K562 (cell line): ENCODE measurements around the gene TWIST1. TPM values are rescaled to one million over a fixed set of nuclear protein-coding genes. Genes with fewer than 3 reads are reported as not detected.

Experiments
- ATAC-seq: fragments of 200-7000 bp; cut with Tn5 transposase; 3 replicates; pipeline ENCODE4 v1.9.1; 2020; ENCODE audit warnings: moderate library complexity
- BruUV-seq: library from RNA; stranded (reverse); fragments of 400-500 nt; replicated peaks from 2 replicates; lab custom pipeline; 2021; lab: Mats Ljungman, UMichigan
- CTCF ChIA-PET: fragments of 300-600 bp; formaldehyde crosslinking; extraction: SDS; loops from one replicate; lab custom pipeline; 2021; ENCODE audit warnings: low intra/inter-chr PET ratio; lab: Yijun Ruan, JAX
- POLR2A ChIA-PET: fragments of 300-600, 350-650 bp; sonication (Branson Sonifier 250); formaldehyde crosslinking; extraction: SDS; loops from one replicate; lab custom pipeline; 2021; ENCODE audit warnings: antibody characterized with exemption, inconsistent platforms; lab: Yijun Ruan, JAX
- DNase-seq, 4 experiments: peaks; one replicate each; pipeline versions ENCODE4 v3.0.0 to v3.0.0-alpha.2; 2011 to 2018; ENCODE audit warnings: low spot score in 3 of 4, mixed read lengths in 3 of 4; ENCODE audit errors: extremely low read depth in 1 of 4
- FAIRE-seq: peaks from 2 replicates; lab custom pipeline; 2011; peaks lifted over from hg19 to GRCh38; lab: Jason Lieb, UNC
- H2AFZ ChIP-seq: 2 replicates; pipeline ENCODE4 v1.6.0; 2011; ENCODE audit warnings: low read depth, low read length, control low read depth, inconsistent platforms
- H3K27ac ChIP-seq: fragments of 200-600 bp; 3 replicates; pipeline ENCODE4 v1.8.0; 2011; ENCODE audit warnings: low read depth, mild to moderate bottlenecking, control low read depth, inconsistent platforms, low read length, moderate library complexity, mixed read lengths; ENCODE audit errors: extremely low read depth
- H3K27me3 ChIP-seq, 2 experiments: fragments of 300-600 bp in 1 of 2; 2 replicates in 1 of 2; 3 replicates in 1 of 2; pipeline versions ENCODE4 v1.6.0 to v1.8.0; 2011; ENCODE audit warnings: inconsistent platforms in 2 of 2, low read length in 2 of 2, mild to moderate bottlenecking in 1 of 2, mixed read lengths in 1 of 2, moderate library complexity in 1 of 2; ENCODE audit not compliant: control insufficient read depth in 2 of 2, insufficient read depth in 2 of 2
- H3K36me3 ChIP-seq: fragments of 300-600 bp; 3 replicates; pipeline ENCODE4 v1.8.0; 2011; ENCODE audit warnings: mild to moderate bottlenecking, low read length, inconsistent platforms; ENCODE audit not compliant: control insufficient read depth, insufficient read depth
- H3K4me1 ChIP-seq, 2 experiments: fragments of 200-600 bp in 1 of 2; replicated peaks in 1 of 2; 2 replicates in 1 of 2; 3 replicates in 1 of 2; pipeline versions ENCODE4 v1.5.1 to v1.8.0; 2011; ENCODE audit warnings: inconsistent platforms in 2 of 2, low read length in 2 of 2, mild to moderate bottlenecking in 1 of 2, mixed read lengths in 1 of 2, moderate library complexity in 1 of 2; ENCODE audit not compliant: control insufficient read depth in 2 of 2, insufficient read depth in 2 of 2
- H3K4me2 ChIP-seq: 2 replicates; pipeline ENCODE4 v1.6.1; 2011; ENCODE audit warnings: low read length, control low read depth, inconsistent platforms, mixed read lengths; ENCODE audit not compliant: insufficient read depth
- H3K4me3 ChIP-seq: fragments of 200-600 bp; sonication (generic), shearing (Covaris generic); 2 replicates; pipeline ENCODE4 v1.5.1; 2016; ENCODE audit warnings: control low read depth, inconsistent platforms
- H3K79me2 ChIP-seq: fragments of 200-600 bp; 3 replicates; pipeline ENCODE4 v1.8.0; 2011; ENCODE audit warnings: low read length, inconsistent platforms; ENCODE audit not compliant: control insufficient read depth, insufficient read depth
- H3K9ac ChIP-seq, 2 experiments: 2 replicates each; pipeline versions ENCODE4 v1.6.0 to v1.6.1; 2011; ENCODE audit warnings: low read depth in 2 of 2, low read length in 2 of 2, control low read depth in 1 of 2, inconsistent platforms in 1 of 2, mild to moderate bottlenecking in 1 of 2, mixed read lengths in 1 of 2; ENCODE audit not compliant: insufficient read depth in 1 of 2
- H3K9me1 ChIP-seq: one replicate; pipeline ENCODE4 v1.6.0; 2011; ENCODE audit warnings: inconsistent platforms, mild to moderate bottlenecking, low read length, moderate library complexity; ENCODE audit not compliant: control insufficient read depth, insufficient read depth
- H3K9me3 ChIP-seq: replicated peaks from 2 replicates; pipeline ENCODE4 v1.5.1; 2011; ENCODE audit warnings: low read depth, low read length, inconsistent platforms; ENCODE audit not compliant: control insufficient read depth, insufficient read depth
- H4K20me1 ChIP-seq: replicated peaks from 2 replicates; pipeline ENCODE4 v1.6.1; 2011; ENCODE audit warnings: low read length, inconsistent platforms, mixed read lengths; ENCODE audit not compliant: control insufficient read depth, insufficient read depth
- FOXP1 ChIP-seq: sonication (generic); formaldehyde crosslinking; IDR thresholded peaks from 2 replicates; pipeline ENCODE4 v1.8.0; 2022; ENCODE audit warnings: mild to moderate bottlenecking, missing genetic modification reagents
- HLTF ChIP-seq: fragments of 450-650 bp; IDR thresholded peaks from 2 replicates; pipeline ENCODE4 v1.6.1; 2016
- MTF1 ChIP-seq: fragments of 250-450 bp; sonication (Bioruptor Pico); IDR thresholded peaks from 2 replicates; pipeline ENCODE4 v1.9.0; 2021; ENCODE audit warnings: moderate library complexity, mild to moderate bottlenecking, inconsistent platforms, borderline replicate concordance
- NFYB ChIP-seq: IDR thresholded peaks from 2 replicates; pipeline ENCODE4 v1.6.1; 2011; ENCODE audit warnings: mild to moderate bottlenecking, moderate library complexity; ENCODE audit not compliant: insufficient read length; ENCODE audit errors: extremely low read depth
- PHF21A ChIP-seq: fragments of 450-650 bp; IDR thresholded peaks from 2 replicates; pipeline ENCODE4 v1.6.1; 2017; ENCODE audit warnings: low read depth, borderline replicate concordance
- RFX1 ChIP-seq: fragments of 450-650 bp; IDR thresholded peaks from 2 replicates; pipeline ENCODE4 v1.6.1; 2016; ENCODE audit warnings: mild to moderate bottlenecking, moderate library complexity
- ZKSCAN3 ChIP-seq: fragments of 250-450 bp; sonication (Bioruptor Pico); IDR thresholded peaks from 2 replicates; pipeline ENCODE4 v1.4.0; 2020
- WGBS: fragments of 100-300 bp; shearing (Covaris generic); methylation state at CpG from one replicate; pipeline ENCODE4 v1.1.6; 2016; ENCODE audit warnings: low coverage, mixed read lengths; ENCODE audit not compliant: insufficient coverage; ENCODE audit errors: missing lambda C conversion rate; 5-methylcytosine and 5-hydroxymethylcytosine counted together
- in situ Hi-C: fragments of 300-500 bp; cut with MboI; formaldehyde crosslinking; loops from 4 replicates; pipeline ENCODE4 v1.15.0; 2018; ENCODE audit warnings: inconsistent platforms, mixed read lengths
- intact Hi-C: fragments of 100-400 bp; cut with micrococcal nuclease; formaldehyde crosslinking; loops from 2 replicates; pipeline ENCODE4 v1.14.2; 2022
- polyA plus RNA-seq, 8 experiments: library from polyadenylated mRNA; depleted of rRNA in 4 of 8; stranded (reverse) in 5 of 8; unstranded in 3 of 8; fragments of >200 nt; fragmentation: Nextera tagmentation in 2 of 8; fragmentation: Illumina TruSeq in 1 of 8; extraction: Ambion mirVana in 2 of 8; extraction: Trizol in 1 of 8; gene quantifications; 2 replicates each; pipeline versions ENCODE4 v1.2.1 to v1.2.3, GENCODE V29; 2011 to 2014; ENCODE audit warnings: inconsistent platforms in 1 of 8, missing spikeins in 1 of 8
- total RNA-seq, 7 experiments: library from RNA; depleted of rRNA in 6 of 7; stranded (reverse); fragments of >200 nt in 6 of 7; fragmentation: Illumina TruSeq in 2 of 7; extraction: Trizol in 2 of 7; gene quantifications; 2 replicates each; pipeline versions ENCODE4 v1.2.1 to v1.2.3, GENCODE V29; 2011 to 2021; ENCODE audit warnings: low replicate concordance in 1 of 7
- TF ChIP-seq, protein P1 (sequence below): fragments of 450-650 bp; IDR thresholded peaks from 2 replicates; pipeline ENCODE4 v1.6.1; 2016; ENCODE audit warnings: mild to moderate bottlenecking
- TF ChIP-seq, protein P2 (sequence below): fragments of 250-450 bp; sonication (Bioruptor Pico); IDR thresholded peaks from 2 replicates; pipeline ENCODE4 v1.5.1; 2021; ENCODE audit warnings: mild to moderate bottlenecking
- TF ChIP-seq, protein P3 (sequence below): fragments of 450-650 bp; formaldehyde crosslinking; IDR thresholded peaks from 2 replicates; pipeline ENCODE4 v1.4.0; 2022; ENCODE audit warnings: missing genetic modification characterization

The TWIST1 gene
- total and polyA plus RNA-seq, 9 of the 15 experiments (the other 6 are each of a cell fraction or from before 2014, with no cell fraction given): 0.10 to 0.86 (median 0.15) TPM; not detected in 2

GRCh38 chr7:19144661-19145433 is 27.4 kb upstream of the TWIST1 start, which contains the start of gene FERD3L:
TSS of gene FERD3L (minus strand) at chr7:19145421. CDS start at chr7:19145362, 59 bp downstream.
- FAIRE-seq: no peak

GRCh38 chr7:19143881-19144574 is 26.6 kb upstream of the TWIST1 start:
- no peak overlapping the region for H2AFZ ChIP-seq
- no peaks in the 10 kb centered on the region for H3K36me3 ChIP-seq
- no peaks in the 10 kb centered on the region for H4K20me1 ChIP-seq
- no peaks in the 10 kb centered on the region for H3K9me3 ChIP-seq
- ATAC-seq (no peak), DNase-seq (no peak), FAIRE-seq (no peak)
- H3K9me1 ChIP-seq: no peaks in the 10 kb centered on the region
- in situ Hi-C loops: no loop called here
- POLR2A ChIA-PET: no interaction called here
- H3K4me1 ChIP-seq: no peaks in the 10 kb centered on the region
- BruUV-seq: no TSS peak
- H3K4me3 ChIP-seq: no peak overlapping the region
- no peak overlapping the region for H3K27ac ChIP-seq
- no peaks in the 10 kb centered on the region for H3K27me3 ChIP-seq
- no peaks in the 10 kb centered on the region for H3K79me2 ChIP-seq
- H3K4me2 ChIP-seq: no peak overlapping the region
- whole genome bisulfite sequencing: 11% methylated on average over 24 of the region's 30 CpGs
- CTCF ChIA-PET: no interaction called here
- intact Hi-C loops: no loop called here
- no peak overlapping the region for H3K9ac ChIP-seq
- TF ChIP-seq PHF21A: no peak
- no peak for TF ChIP-seq RFX1
- TF ChIP-seq, protein P1, sequence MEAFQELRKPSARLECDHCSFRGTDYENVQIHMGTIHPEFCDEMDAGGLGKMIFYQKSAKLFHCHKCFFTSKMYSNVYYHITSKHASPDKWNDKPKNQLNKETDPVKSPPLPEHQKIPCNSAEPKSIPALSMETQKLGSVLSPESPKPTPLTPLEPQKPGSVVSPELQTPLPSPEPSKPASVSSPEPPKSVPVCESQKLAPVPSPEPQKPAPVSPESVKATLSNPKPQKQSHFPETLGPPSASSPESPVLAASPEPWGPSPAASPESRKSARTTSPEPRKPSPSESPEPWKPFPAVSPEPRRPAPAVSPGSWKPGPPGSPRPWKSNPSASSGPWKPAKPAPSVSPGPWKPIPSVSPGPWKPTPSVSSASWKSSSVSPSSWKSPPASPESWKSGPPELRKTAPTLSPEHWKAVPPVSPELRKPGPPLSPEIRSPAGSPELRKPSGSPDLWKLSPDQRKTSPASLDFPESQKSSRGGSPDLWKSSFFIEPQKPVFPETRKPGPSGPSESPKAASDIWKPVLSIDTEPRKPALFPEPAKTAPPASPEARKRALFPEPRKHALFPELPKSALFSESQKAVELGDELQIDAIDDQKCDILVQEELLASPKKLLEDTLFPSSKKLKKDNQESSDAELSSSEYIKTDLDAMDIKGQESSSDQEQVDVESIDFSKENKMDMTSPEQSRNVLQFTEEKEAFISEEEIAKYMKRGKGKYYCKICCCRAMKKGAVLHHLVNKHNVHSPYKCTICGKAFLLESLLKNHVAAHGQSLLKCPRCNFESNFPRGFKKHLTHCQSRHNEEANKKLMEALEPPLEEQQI: no peak
- TF ChIP-seq, protein P2, sequence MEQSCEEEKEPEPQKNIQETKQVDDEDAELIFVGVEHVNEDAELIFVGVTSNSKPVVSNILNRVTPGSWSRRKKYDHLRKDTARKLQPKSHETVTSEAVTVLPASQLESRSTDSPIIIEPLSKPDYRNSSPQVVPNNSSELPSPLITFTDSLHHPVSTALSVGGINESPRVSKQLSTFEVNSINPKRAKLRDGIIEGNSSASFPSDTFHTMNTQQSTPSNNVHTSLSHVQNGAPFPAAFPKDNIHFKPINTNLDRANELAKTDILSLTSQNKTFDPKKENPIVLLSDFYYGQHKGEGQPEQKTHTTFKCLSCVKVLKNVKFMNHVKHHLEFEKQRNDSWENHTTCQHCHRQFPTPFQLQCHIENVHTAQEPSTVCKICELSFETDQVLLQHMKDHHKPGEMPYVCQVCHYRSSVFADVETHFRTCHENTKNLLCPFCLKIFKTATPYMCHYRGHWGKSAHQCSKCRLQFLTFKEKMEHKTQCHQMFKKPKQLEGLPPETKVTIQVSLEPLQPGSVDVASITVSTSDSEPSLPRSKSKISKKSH (CRISPR knock-in tag): no peak
- TF ChIP-seq NFYB: no peak
- TF ChIP-seq, protein P3, sequence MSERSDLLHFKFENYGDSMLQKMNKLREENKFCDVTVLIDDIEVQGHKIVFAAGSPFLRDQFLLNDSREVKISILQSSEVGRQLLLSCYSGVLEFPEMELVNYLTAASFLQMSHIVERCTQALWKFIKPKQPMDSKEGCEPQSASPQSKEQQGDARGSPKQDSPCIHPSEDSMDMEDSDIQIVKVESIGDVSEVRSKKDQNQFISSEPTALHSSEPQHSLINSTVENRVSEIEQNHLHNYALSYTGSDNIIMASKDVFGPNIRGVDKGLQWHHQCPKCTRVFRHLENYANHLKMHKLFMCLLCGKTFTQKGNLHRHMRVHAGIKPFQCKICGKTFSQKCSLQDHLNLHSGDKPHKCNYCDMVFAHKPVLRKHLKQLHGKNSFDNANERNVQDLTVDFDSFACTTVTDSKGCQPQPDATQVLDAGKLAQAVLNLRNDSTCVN (CRISPR knock-in tag): no peak

More at GRCh38 chr7:19144661-19145433, 27.4 kb upstream of the TWIST1 start, which contains the start of gene FERD3L:
- no TSS peak for BruUV-seq
- ATAC-seq (no peak), DNase-seq (no peak)
- no peak within 1 kb of the TSS for H3K4me3 ChIP-seq
- H3K4me2 ChIP-seq: no peak within 1 kb of the TSS
- CTCF ChIA-PET: no interaction called here
- H4K20me1 ChIP-seq: no peaks in the 10 kb centered on the region
- POLR2A ChIA-PET: no interaction called here
- H3K36me3 ChIP-seq: no peaks in the 10 kb centered on the region
- H3K9me1 ChIP-seq: no peaks in the 10 kb centered on the region
- WGBS: under 1% methylated on average over 35 of the region's 51 CpGs
- no peaks in the 10 kb centered on the region for H3K27me3 ChIP-seq
- no peaks in the 10 kb centered on the region for H3K4me1 ChIP-seq
- H3K27ac ChIP-seq: no peak within 1 kb of the TSS
- TF ChIP-seq ZKSCAN3 (no peak), HLTF (no peak), FOXP1 (CRISPR knock-in tag) (no peak), MTF1 (CRISPR knock-in tag) (no peak)
- no peak within 1 kb of the TSS for H3K9ac ChIP-seq
- H3K79me2 ChIP-seq: no peaks in the 10 kb centered on the region
- H2AFZ ChIP-seq: no peak within 1 kb of the TSS
- in situ Hi-C loops (no loop called here), intact Hi-C loops (no loop called here)
- H3K9me3 ChIP-seq: no peaks in the 10 kb centered on the region
